ENCODE measurements around the gene INPP4B. TPM values are rescaled to one million over a fixed set of nuclear protein-coding genes. Genes with fewer than 3 reads are reported as not detected.

Gene INPP4B
- polyA plus RNA-seq, 1 of the 3 experiments (the other 2 are of a cell fraction) = 0.08 TPM

GRCh38 chr4:142435599-142436235, 410.4 kb downstream of the INPP4B start:
- WGBS (ENCODE audit: low lambda C conversion rate) = 70% methylated on average over 6 of the region's 8 CpGs
- ChIA-PET POLR2A (no interaction called here), CTCF (no interaction called here)
- H3K36me3 ChIP-seq (replicated peaks in 1 of 2; ENCODE audit: control insufficient read depth in 1 of 2, insufficient read depth in 2 of 2, low read length in 1 of 2) = no peaks in the 10 kb centered on the region
- TF ChIP-seq IRF3 (IDR thresholded peaks at IDR 0.05; ENCODE audit: low read depth, low read length) (no peak), NRF1 (IDR thresholded peaks at IDR 0.05; ENCODE audit: low read depth, low read length) (no peak), GABPA (IDR thresholded peaks at IDR 0.05; ENCODE audit: low read depth) (no peak), MEF2A (IDR thresholded peaks at IDR 0.05; ENCODE audit: borderline replicate concordance, low read depth) (no peak), TCF12 (IDR thresholded peaks at IDR 0.05) (no peak), USF1 (IDR thresholded peaks at IDR 0.05; ENCODE audit: borderline replicate concordance, low read depth) (no peak), SMC3 (IDR thresholded peaks at IDR 0.05; ENCODE audit: low read depth, low read length) (no peak), FOSL2 (IDR thresholded peaks at IDR 0.05; ENCODE audit: borderline replicate concordance, low read depth) (no peak), ELF1 (IDR thresholded peaks at IDR 0.05) (no peak), FOXM1 (IDR thresholded peaks at IDR 0.05; ENCODE audit: low read depth) (no peak), PBX3 (IDR thresholded peaks at IDR 0.05) (no peak), CHD2 (IDR thresholded peaks at IDR 0.05; ENCODE audit: low read length, partially characterized antibody) (no peak), YY1 (IDR thresholded peaks at IDR 0.05; ENCODE audit: low read depth) (no peak), EP300 (IDR thresholded peaks at IDR 0.05; ENCODE audit: borderline replicate concordance in 1 of 2, low read depth in 1 of 2, low read length in 1 of 2) (no peak), RXRA (IDR thresholded peaks at IDR 0.05; ENCODE audit: borderline replicate concordance, low read depth) (no peak)
- no peaks in the 10 kb centered on the region for H3K9me2 ChIP-seq
- no peaks in the 10 kb centered on the region for H3K79me2 ChIP-seq (ENCODE audit: insufficient read depth)
- H2AFZ ChIP-seq (ENCODE audit: low read depth) = no peak overlapping the region
- no peak overlapping the region for H3K27ac ChIP-seq (ENCODE audit: low read depth in 2 of 2, low read length in 1 of 2)
- H3K9me3 ChIP-seq = no peaks in the 10 kb centered on the region
- H3K4me2 ChIP-seq = no peak overlapping the region
- no peaks in the 10 kb centered on the region for H4K20me1 ChIP-seq (ENCODE audit: insufficient read depth)
- H3K9ac ChIP-seq = no peak overlapping the region
- no peak for DNase-seq
- no peaks in the 10 kb centered on the region; a peak in 2 of 4 replicates for H3K4me1 ChIP-seq (ENCODE audit: control insufficient read depth in 1 of 2, insufficient read depth in 2 of 2, low read depth in 1 of 2, low read length in 1 of 2)
- peaks cover 7% of the 10 kb centered on the region for H3F3A ChIP-seq (replicated peaks; ENCODE audit: insufficient read depth)
- H3K27me3 ChIP-seq (ENCODE audit: insufficient read depth) = no peaks in the 10 kb centered on the region
- no peak overlapping the region for H3K4me3 ChIP-seq (ENCODE audit: low read depth in 2 of 2, low read length in 1 of 2)

- Histone ChIP-seq H3K9me2 (no peaks in the 10 kb centered on the region), H3K9ac (no peak overlapping the region), H3K4me3 (ENCODE audit: low read depth in 2 of 2, low read length in 1 of 2) (no peak overlapping the region), H4K20me1 (ENCODE audit: insufficient read depth) (no peaks in the 10 kb centered on the region), H3K27ac (ENCODE audit: low read depth in 2 of 2, low read length in 1 of 2) (no peak overlapping the region), H3K9me3 (no peaks in the 10 kb centered on the region), H3K27me3 (ENCODE audit: insufficient read depth) (no peaks in the 10 kb centered on the region), H3F3A (replicated peaks; ENCODE audit: insufficient read depth) (peaks cover 2% of the 10 kb centered on the region), H2AFZ (ENCODE audit: low read depth) (0 out of 2 replicates have a peak overlapping the region, but pooled peaks have one; percentile 11), H3K36me3 (replicated peaks in 1 of 2; ENCODE audit: control insufficient read depth in 1 of 2, insufficient read depth in 2 of 2, low read length in 1 of 2) (no peaks in the 10 kb centered on the region), H3K4me1 (ENCODE audit: control insufficient read depth in 1 of 2, insufficient read depth in 2 of 2, low read depth in 1 of 2, low read length in 1 of 2) (no peaks in the 10 kb centered on the region), H3K4me2 (no peak overlapping the region), H3K79me2 (ENCODE audit: insufficient read depth) (no peaks in the 10 kb centered on the region)
- ChIA-PET POLR2A (no interaction called here), CTCF (no interaction called here)
- 87% methylated on average over 2 of the region's 2 CpGs for WGBS (ENCODE audit: low lambda C conversion rate)
- no peak for DNase-seq
- TF ChIP-seq CTCF (IDR thresholded peaks at IDR 0.05) (no peak), CHD2 (IDR thresholded peaks at IDR 0.05; ENCODE audit: low read length, partially characterized antibody) (no peak), MEF2A (IDR thresholded peaks at IDR 0.05; ENCODE audit: borderline replicate concordance, low read depth) (no peak), FOXM1 (IDR thresholded peaks at IDR 0.05; ENCODE audit: low read depth) (no peak), EP300 (IDR thresholded peaks at IDR 0.05; ENCODE audit: borderline replicate concordance in 1 of 2, low read depth in 1 of 2, low read length in 1 of 2) (no peak), IRF3 (IDR thresholded peaks at IDR 0.05; ENCODE audit: low read depth, low read length) (no peak), RCOR1 (IDR thresholded peaks at IDR 0.05; ENCODE audit: low read length) (no peak), MAX (IDR thresholded peaks at IDR 0.05; ENCODE audit: low read depth) (no peak), ELF1 (IDR thresholded peaks at IDR 0.05) (no peak)
These were observed 411.4 kb downstream of the INPP4B start for GRCh38 chr4:142434519-142435224.
